ENCODE data around the gene SWSAP1.

- TF ChIP-seq FOXM1 (IDR thresholded peaks at IDR 0.05; ENCODE audit: borderline replicate concordance, low read depth) (no peak), TAF1 (IDR thresholded peaks at IDR 0.05; ENCODE audit: low read depth) (no peak), RAD21 (IDR thresholded peaks at IDR 0.05; ENCODE audit: low read depth) (no peak), CEBPB (IDR thresholded peaks at IDR 0.05) (no peak), MAX (IDR thresholded peaks at IDR 0.05) (peak; percentile 9; the same call in 1 of the 2 replicates)
These were observed 5.4 kb downstream of the SWSAP1 start for GRCh38 chr19:11379857-11380350.
